ENCODE results near the gene BPNT1.
"Not testable (repeated sequence)": the region's sequence is repeated elsewhere in the genome, so short reads cannot be mapped to it uniquely, and the experiment has no call there.

- TF ChIP-seq CTCF (IDR thresholded peaks at IDR 0.05 in 8 of 11, conservative IDR thresholded peaks at IDR 0.05 in 3 of 11); POLR2A (IDR thresholded peaks at IDR 0.05); POLR2AphosphoS5 (IDR thresholded peaks at IDR 0.05): not testable (repeated sequence)
Observed at GRCh38 chr1:220112600-220112999, 23.0 kb upstream of the BPNT1 start.
